HCT116 (cell line): ENCODE results near the gene SYNE1. TPM values are rescaled to one million over a fixed set of nuclear protein-coding genes. Genes with fewer than 3 reads are reported as not detected.

Experiments
- ATAC-seq: fragments of 200-7000 bp; cut with Tn5 transposase; 2 replicates; pipeline ENCODE4 v1.9.1; 2020; ENCODE audit warnings: mild to moderate bottlenecking, moderate library complexity
- BruUV-seq: library from RNA; stranded (reverse); fragments of 400-500 nt; replicated peaks from 2 replicates; lab custom pipeline; 2021; lab: Mats Ljungman, UMichigan
- CTCF ChIA-PET: fragments of 300-600 bp; sonication (Branson Sonifier 250); formaldehyde crosslinking; loops from one replicate; lab custom pipeline; 2021; ENCODE audit warnings: antibody characterized with exemption; lab: Charles Lee
- POLR2A ChIA-PET: fragments of 300-600, 350-600 bp; sonication (Branson Sonifier 250); formaldehyde crosslinking; loops from one replicate; lab custom pipeline; 2021; ENCODE audit warnings: antibody characterized with exemption; lab: Charles Lee
- RAD21 ChIA-PET, 2 experiments: fragments of 300-600 bp; sonication (Branson Sonifier 250); formaldehyde crosslinking; loops; one replicate each; lab custom pipeline; 2023; ENCODE audit warnings: low total read pairs in 2 of 2; ENCODE audit not compliant: uncharacterized antibody in 2 of 2, unreplicated experiment in 2 of 2, low non-redundant PET in 1 of 2; lab: Charles Lee
- DNase-seq: peaks from one replicate; pipeline ENCODE4 v3.0.0-alpha.2; 2010; ENCODE audit warnings: low read depth, low spot score
- H2AFZ ChIP-seq: fragments of 200-600 bp; shearing (Covaris generic), sonication (generic); 2 replicates; pipeline ENCODE4 v1.6.1; 2017; ENCODE audit warnings: low read depth, mixed run types, mixed read lengths, antibody characterized with exemption, low read length; ENCODE audit not compliant: poor library complexity, severe bottlenecking
- H3K27ac ChIP-seq: 2 replicates; pipeline ENCODE4 v1.5.1; 2012; ENCODE audit warnings: low read depth, low read length
- H3K27me3 ChIP-seq: fragments of 200-600 bp; sonication (generic); 2 replicates; pipeline ENCODE4 v1.6.1; 2016; ENCODE audit warnings: mixed run types, low read length, mixed read lengths; ENCODE audit not compliant: insufficient read depth
- H3K36me3 ChIP-seq, 2 experiments: fragments of 200-500 bp in 1 of 2; fragments of 200-600 bp in 1 of 2; sonication (Bioruptor generic) in 1 of 2; sonication (generic) in 1 of 2; 2 replicates each; pipeline versions ENCODE4 v1.5.1 to v1.6.1; 2014 to 2016; ENCODE audit warnings: low read length in 2 of 2, inconsistent platforms in 1 of 2, mixed read lengths in 1 of 2, mixed run types in 1 of 2; ENCODE audit not compliant: insufficient read depth in 2 of 2, control insufficient read depth in 1 of 2
- H3K4me1 ChIP-seq, 2 experiments: fragments of 200-600 bp in 1 of 2; sonication (generic) in 1 of 2; 2 replicates each; pipeline versions ENCODE4 v1.5.1 to v1.6.1; 2012 to 2017; ENCODE audit warnings: low read length in 2 of 2, inconsistent platforms in 1 of 2, mild to moderate bottlenecking in 1 of 2, mixed read lengths in 1 of 2, mixed run types in 1 of 2, moderate library complexity in 1 of 2; ENCODE audit not compliant: insufficient read depth in 2 of 2, control insufficient read depth in 1 of 2
- H3K4me2 ChIP-seq: fragments of 200-600 bp; sonication (generic); 2 replicates; pipeline ENCODE4 v1.6.1; 2017; ENCODE audit warnings: mixed run types, low read length, mixed read lengths
- H3K4me3 ChIP-seq, 2 experiments: fragments of 200-600 bp in 1 of 2; sonication (generic) in 1 of 2; replicated peaks in 1 of 2; 2 replicates each; pipeline ENCODE4 v1.5.1; 2011 to 2016; ENCODE audit warnings: low read length in 2 of 2, control low read depth in 1 of 2, low read depth in 1 of 2, mild to moderate bottlenecking in 1 of 2, mixed read lengths in 1 of 2, mixed run types in 1 of 2
- H3K79me2 ChIP-seq: fragments of 200-600 bp; sonication (generic); 2 replicates; pipeline ENCODE4 v1.6.1; 2017; ENCODE audit warnings: mild to moderate bottlenecking, mixed run types, low read length, moderate library complexity, mixed read lengths; ENCODE audit not compliant: insufficient read depth
- H3K9ac ChIP-seq: fragments of 200-600 bp; sonication (generic); 2 replicates; pipeline ENCODE4 v1.6.1; 2016; ENCODE audit warnings: low read length, mixed read lengths
- H3K9me2 ChIP-seq: fragments of 200-600 bp; sonication (generic), shearing (Covaris generic); 2 replicates; pipeline ENCODE4 v1.6.1; 2017; ENCODE audit warnings: mixed run types, mild to moderate bottlenecking, moderate library complexity; ENCODE audit not compliant: insufficient read depth
- H3K9me3 ChIP-seq, 2 experiments: fragments of 200-500 bp in 1 of 2; fragments of 200-600 bp in 1 of 2; sonication (Bioruptor generic) in 1 of 2; sonication (generic) in 1 of 2; 2 replicates each; pipeline ENCODE4 v1.6.1; 2014 to 2017; ENCODE audit warnings: low read length in 2 of 2, mixed read lengths in 2 of 2, inconsistent platforms in 1 of 2, low read depth in 1 of 2, mild to moderate bottlenecking in 1 of 2, mixed run types in 1 of 2, moderate library complexity in 1 of 2; ENCODE audit not compliant: control insufficient read depth in 1 of 2, insufficient read depth in 1 of 2
- H4K20me1 ChIP-seq: fragments of 200-600 bp; sonication (generic), shearing (Covaris generic); 2 replicates; pipeline ENCODE4 v1.6.1; 2017; ENCODE audit warnings: mixed run types, mild to moderate bottlenecking, moderate library complexity; ENCODE audit not compliant: insufficient read depth
- ATF3 ChIP-seq: IDR thresholded peaks from 2 replicates; pipeline ENCODE4 v1.6.1; 2012
- CBX3 ChIP-seq: IDR thresholded peaks from 2 replicates; pipeline ENCODE4 v1.6.1; 2012; ENCODE audit warnings: low read depth
- CTCF ChIP-seq, 3 experiments: fragments of 200-600 bp in 1 of 3; sonication (generic) in 1 of 3; IDR thresholded peaks in 2 of 3; conservative IDR thresholded peaks in 1 of 3; 2 replicates each; pipeline ENCODE4 v1.5.1; 2012 to 2017; ENCODE audit warnings: low read depth in 2 of 3, low read length in 2 of 3, antibody characterized with exemption in 1 of 3, borderline replicate concordance in 1 of 3, control low read depth in 1 of 3, mild to moderate bottlenecking in 1 of 3, mixed read lengths in 1 of 3, mixed run types in 1 of 3, moderate library complexity in 1 of 3; ENCODE audit not compliant: insufficient read depth in 1 of 3
- EGR1 ChIP-seq: IDR thresholded peaks from 2 replicates; pipeline ENCODE4 v1.6.1; 2012; ENCODE audit warnings: low read depth
- ELF1 ChIP-seq: IDR thresholded peaks from 2 replicates; pipeline ENCODE4 v1.6.1; 2012; ENCODE audit warnings: low read depth, borderline replicate concordance
- EZH2 ChIP-seq: fragments of 200-600 bp; sonication (generic); IDR thresholded peaks from 2 replicates; pipeline ENCODE4 v1.6.1; 2017; ENCODE audit warnings: antibody characterized with exemption, mixed run types
- EZH2phosphoT487 ChIP-seq: fragments of 200-600 bp; IDR thresholded peaks from 2 replicates; pipeline ENCODE4 v1.6.1; 2018; ENCODE audit warnings: antibody characterized with exemption, borderline replicate concordance
- FOSL1 ChIP-seq: IDR thresholded peaks from 2 replicates; pipeline ENCODE4 v1.6.1; 2012; ENCODE audit warnings: low read depth
- JUND ChIP-seq: IDR thresholded peaks from 2 replicates; pipeline ENCODE4 v1.6.1; 2012
- MAX ChIP-seq: IDR thresholded peaks from 2 replicates; pipeline ENCODE4 v1.6.1; 2012
- POLR2A ChIP-seq: IDR thresholded peaks from 2 replicates; pipeline ENCODE4 v1.7.0; 2011; ENCODE audit warnings: borderline replicate concordance; ENCODE audit not compliant: insufficient read depth, insufficient read length; ENCODE audit errors: extremely low read depth
- POLR2AphosphoS5 ChIP-seq: IDR thresholded peaks from 2 replicates; pipeline ENCODE4 v1.6.1; 2011; ENCODE audit warnings: mild to moderate bottlenecking, low read depth, low read length, moderate library complexity
- SIN3A ChIP-seq: IDR thresholded peaks from 2 replicates; pipeline ENCODE4 v1.6.1; 2012; ENCODE audit warnings: low read depth
- SP1 ChIP-seq: IDR thresholded peaks from 2 replicates; pipeline ENCODE4 v1.6.1; 2012; ENCODE audit warnings: low read depth
- SRF ChIP-seq: IDR thresholded peaks from 2 replicates; pipeline ENCODE4 v1.6.1; 2012; ENCODE audit warnings: low read depth
- TCF7L2 ChIP-seq: IDR thresholded peaks from 2 replicates; pipeline ENCODE4 v1.7.0; 2011; ENCODE audit warnings: borderline replicate concordance, inconsistent platforms; ENCODE audit not compliant: insufficient read depth, insufficient read length; ENCODE audit errors: extremely low read depth
- ZBTB33 ChIP-seq: IDR thresholded peaks from 2 replicates; pipeline ENCODE4 v1.6.1; 2011; ENCODE audit warnings: mild to moderate bottlenecking, low read length, moderate library complexity; ENCODE audit not compliant: insufficient replicate concordance; ENCODE audit errors: extremely low read depth
- ZFX ChIP-seq: fragments of 450-650 bp; IDR thresholded peaks from 2 replicates; pipeline ENCODE4 v1.6.1; 2017
- ZNF274 ChIP-seq: fragments of 200-500 bp; sonication (Bioruptor generic); IDR thresholded peaks from 2 replicates; pipeline ENCODE4 v1.6.1; 2014; ENCODE audit warnings: mild to moderate bottlenecking, low read depth, low read length, inconsistent platforms
- intact Hi-C: fragments of 100-400 bp; cut with micrococcal nuclease; formaldehyde crosslinking; loops from 2 replicates; pipeline ENCODE4 v1.10.0; 2022
- total RNA-seq: library from RNA; stranded (reverse); gene quantifications from one replicate; pipeline ENCODE4 v1.2.1, GENCODE V29; 2021; ENCODE audit not compliant: unreplicated experiment

SYNE1 gene
- total RNA-seq, 1 experiment from 2014 or later: 5.4 TPM

GRCh38 chr6:152155792-152156191, 481.4 kb downstream of the SYNE1 start:
- ATAC-seq (no peak), DNase-seq (no peak)
- BruUV-seq: no TSS peak
- no peak overlapping the region for H3K9ac ChIP-seq
- ChIA-PET CTCF (no interaction called here), POLR2A (no interaction called here), RAD21 (no interaction called here)
- H2AFZ ChIP-seq: no peak overlapping the region
- H3K4me3 ChIP-seq: no peak overlapping the region
- no peak overlapping the region for H3K4me2 ChIP-seq
- no peaks in the 10 kb centered on the region for H3K9me3 ChIP-seq
- H4K20me1 ChIP-seq: no peaks in the 10 kb centered on the region
- TF ChIP-seq SP1: no peak
- no peak for TF ChIP-seq ZBTB33
- TF ChIP-seq POLR2AphosphoS5: no peak
- no peak for TF ChIP-seq ZFX
- TF ChIP-seq MAX: no peak
- TF ChIP-seq EZH2phosphoT487: no peak
- no peak for TF ChIP-seq FOSL1
- no peak for TF ChIP-seq EGR1
- TF ChIP-seq CBX3: no peak
- TF ChIP-seq EZH2: no peak
- TF ChIP-seq SRF: no peak
- TF ChIP-seq ZNF274: no peak
- TF ChIP-seq JUND: no peak
- no peak for TF ChIP-seq SIN3A
- TF ChIP-seq POLR2A: no peak
- TF ChIP-seq ELF1: no peak
- TF ChIP-seq CTCF (IDR thresholded peaks at IDR 0.05 in 2 of 3, conservative IDR thresholded peaks at IDR 0.05 in 1 of 3; ENCODE audit: borderline replicate concordance in 1 of 3, insufficient read depth in 1 of 3, low read depth in 2 of 3, low read length in 2 of 3): no peak
- no peak for TF ChIP-seq ATF3
- no peak for TF ChIP-seq TCF7L2
- H3K36me3 ChIP-seq: no peaks in the 10 kb centered on the region
- H3K79me2 ChIP-seq: no peaks in the 10 kb centered on the region
- H3K9me2 ChIP-seq: no peaks in the 10 kb centered on the region
- no peak overlapping the region for H3K27ac ChIP-seq
- H3K27me3 ChIP-seq: no peaks in the 10 kb centered on the region
- intact Hi-C loops: no loop called here
- no peaks in the 10 kb centered on the region for H3K4me1 ChIP-seq
